ENCODE measurements around the gene SETD5.

DNA sequence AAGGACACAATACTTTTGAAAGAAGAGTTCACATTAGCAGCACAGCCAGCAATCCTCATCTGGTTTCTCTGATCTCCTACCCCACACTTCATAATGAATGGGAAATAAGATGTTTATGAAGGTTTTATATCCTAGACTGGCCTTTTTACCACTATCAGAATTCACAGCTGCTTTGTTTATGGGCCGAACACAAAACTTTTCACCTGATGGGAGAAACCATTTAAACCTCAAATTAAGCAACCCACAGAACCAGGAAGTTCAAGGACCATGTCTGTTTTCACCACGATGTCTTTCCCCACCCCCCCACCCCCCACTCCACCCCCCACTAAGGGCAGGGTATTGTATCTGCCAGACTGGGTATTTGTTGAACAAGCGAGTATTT is 11.3 kb upstream of the SETD5 start:
- TF ChIP-seq, protein P1, sequence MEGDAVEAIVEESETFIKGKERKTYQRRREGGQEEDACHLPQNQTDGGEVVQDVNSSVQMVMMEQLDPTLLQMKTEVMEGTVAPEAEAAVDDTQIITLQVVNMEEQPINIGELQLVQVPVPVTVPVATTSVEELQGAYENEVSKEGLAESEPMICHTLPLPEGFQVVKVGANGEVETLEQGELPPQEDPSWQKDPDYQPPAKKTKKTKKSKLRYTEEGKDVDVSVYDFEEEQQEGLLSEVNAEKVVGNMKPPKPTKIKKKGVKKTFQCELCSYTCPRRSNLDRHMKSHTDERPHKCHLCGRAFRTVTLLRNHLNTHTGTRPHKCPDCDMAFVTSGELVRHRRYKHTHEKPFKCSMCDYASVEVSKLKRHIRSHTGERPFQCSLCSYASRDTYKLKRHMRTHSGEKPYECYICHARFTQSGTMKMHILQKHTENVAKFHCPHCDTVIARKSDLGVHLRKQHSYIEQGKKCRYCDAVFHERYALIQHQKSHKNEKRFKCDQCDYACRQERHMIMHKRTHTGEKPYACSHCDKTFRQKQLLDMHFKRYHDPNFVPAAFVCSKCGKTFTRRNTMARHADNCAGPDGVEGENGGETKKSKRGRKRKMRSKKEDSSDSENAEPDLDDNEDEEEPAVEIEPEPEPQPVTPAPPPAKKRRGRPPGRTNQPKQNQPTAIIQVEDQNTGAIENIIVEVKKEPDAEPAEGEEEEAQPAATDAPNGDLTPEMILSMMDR (IDR thresholded peaks at IDR 0.05; ENCODE audit: insufficient read depth, low read depth, low read length), result no peak
- TF ChIP-seq EZH2 (IDR thresholded peaks at IDR 0.05; ENCODE audit: insufficient read depth, low read length), result no peak

All from astrocyte (in vitro differentiated cells and primary cell).